OCI-LY3 (cell line): ENCODE measurements around the gene MED26.

ENCODE experiments used
- H2AFZ ChIP-seq: fragments of 200-600, 300-600 bp; shearing (Covaris generic); 2 replicates; pipeline ENCODE4 v1.6.0; 2014; ENCODE audit warnings: antibody characterized with exemption, low read depth, low read length
- H3K27ac ChIP-seq: fragments of 200-600, 300-600 bp; sonication (generic); 2 replicates; pipeline ENCODE4 v1.5.1; 2014; ENCODE audit warnings: mild to moderate bottlenecking, low read length, moderate library complexity, mixed read lengths
- H3K27me3 ChIP-seq: fragments of 200-600, 300-600 bp; sonication (generic); 2 replicates; pipeline ENCODE4 v1.6.1; 2014; ENCODE audit warnings: low read depth, low read length, mixed read lengths
- H3K36me3 ChIP-seq: fragments of 200-600, 300-600 bp; sonication (generic); replicated peaks from 2 replicates; pipeline ENCODE3; 2014; ENCODE audit warnings: low read depth, low read length, mixed read lengths
- H3K4me1 ChIP-seq: fragments of 300-600, 200-600 bp; sonication (generic); 2 replicates; pipeline ENCODE4 v1.6.1; 2014; ENCODE audit warnings: low read length, mixed read lengths
- H3K4me2 ChIP-seq: fragments of 200-600, 300-600 bp; sonication (generic); 2 replicates; pipeline ENCODE4 v1.6.1; 2014; ENCODE audit warnings: low read length, mixed read lengths
- H3K4me3 ChIP-seq: fragments of 300-600, 200-600 bp; sonication (generic); 2 replicates; pipeline ENCODE4 v1.5.1; 2014; ENCODE audit warnings: antibody characterized with exemption, mild to moderate bottlenecking, low read length, moderate library complexity
- H3K79me2 ChIP-seq: fragments of 300-600, 200-600 bp; shearing (Covaris generic); 2 replicates; pipeline ENCODE4 v1.6.1; 2014; ENCODE audit warnings: mild to moderate bottlenecking, low read length, mixed read lengths
- H3K9ac ChIP-seq: fragments of 300-600, 200-600 bp; shearing (Covaris generic); 2 replicates; pipeline ENCODE4 v1.6.0; 2014; ENCODE audit warnings: mild to moderate bottlenecking, low read length, moderate library complexity
- H3K9me3 ChIP-seq: fragments of 200-600, 300-600 bp; shearing (Covaris generic); 2 replicates; pipeline ENCODE4 v1.6.1; 2014; ENCODE audit warnings: low read length, mixed read lengths; ENCODE audit not compliant: insufficient read depth
- H4K20me1 ChIP-seq: fragments of 200-600, 300-600 bp; sonication (generic); 2 replicates; pipeline ENCODE4 v1.6.1; 2016; ENCODE audit warnings: low read length, mixed read lengths; ENCODE audit not compliant: insufficient read depth
- CTCF ChIP-seq: fragments of 200-600, 300-600 bp; sonication (generic); IDR thresholded peaks from 2 replicates; pipeline ENCODE4 v1.5.1; 2014; ENCODE audit warnings: antibody characterized with exemption, low read length, low read depth
- EZH2phosphoT487 ChIP-seq: fragments of 200-600 bp; shearing (Covaris generic); IDR thresholded peaks from 2 replicates; pipeline ENCODE4 v1.6.1; 2018; ENCODE audit warnings: antibody characterized with exemption, mixed run types, low read depth

The MED26 gene

DNA sequence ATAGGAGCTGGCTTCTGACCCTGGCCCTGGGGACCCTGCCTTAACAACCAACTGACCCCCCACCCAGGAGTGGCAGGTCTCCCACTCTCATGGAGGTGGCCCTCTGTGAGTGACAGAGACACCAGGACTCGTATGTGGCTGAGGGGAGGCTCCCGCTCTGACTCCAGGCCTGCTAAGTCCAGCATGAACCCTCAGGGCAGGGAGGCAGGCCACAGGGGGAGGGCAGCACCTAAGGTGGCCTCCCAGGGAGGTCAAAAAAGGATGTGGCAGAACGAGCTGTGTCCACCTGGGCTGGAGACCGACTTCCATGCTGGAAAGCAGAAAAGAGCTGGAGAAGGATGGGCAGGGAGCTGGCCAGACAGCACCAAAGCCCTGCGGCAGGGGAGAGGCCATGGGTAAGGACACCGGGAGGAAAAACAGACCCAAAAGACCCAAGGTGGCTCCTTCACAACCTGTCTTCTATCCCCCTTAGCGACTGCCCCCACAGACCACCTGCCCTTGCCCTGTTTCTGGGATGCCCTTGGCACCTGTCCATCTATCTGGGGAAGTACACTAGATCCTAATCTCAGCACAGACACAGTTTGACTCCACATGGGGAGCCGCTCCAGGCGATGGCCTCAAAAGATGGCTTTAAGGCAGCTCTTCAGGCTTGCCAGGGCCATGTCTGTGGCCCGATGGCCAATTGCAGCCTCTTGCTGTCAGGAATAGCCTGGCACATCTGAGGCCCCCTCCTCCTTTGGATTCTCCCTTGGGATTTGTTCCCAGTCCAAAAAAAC is 45.3 kb downstream of the MED26 start:
- Histone ChIP-seq H2AFZ (no peak overlapping the region), H3K79me2 (peaks cover 99% of the 10 kb centered on the region), H3K4me3 (no peak overlapping the region), H3K4me2 (peak overlapping the region; percentile 92), H3K4me1 (peaks cover 62% of the 10 kb centered on the region), H3K27ac (peak overlapping the region; percentile 72), H3K9me3 (no peaks in the 10 kb centered on the region), H3K36me3 (peaks cover 35% of the 10 kb centered on the region), H4K20me1 (peaks cover 30% of the 10 kb centered on the region), H3K27me3 (no peaks in the 10 kb centered on the region), H3K9ac (peak overlapping the region; percentile 33; the same call in 1 of the 2 replicates)
- TF ChIP-seq CTCF (no peak), EZH2phosphoT487 (no peak)

DNA sequence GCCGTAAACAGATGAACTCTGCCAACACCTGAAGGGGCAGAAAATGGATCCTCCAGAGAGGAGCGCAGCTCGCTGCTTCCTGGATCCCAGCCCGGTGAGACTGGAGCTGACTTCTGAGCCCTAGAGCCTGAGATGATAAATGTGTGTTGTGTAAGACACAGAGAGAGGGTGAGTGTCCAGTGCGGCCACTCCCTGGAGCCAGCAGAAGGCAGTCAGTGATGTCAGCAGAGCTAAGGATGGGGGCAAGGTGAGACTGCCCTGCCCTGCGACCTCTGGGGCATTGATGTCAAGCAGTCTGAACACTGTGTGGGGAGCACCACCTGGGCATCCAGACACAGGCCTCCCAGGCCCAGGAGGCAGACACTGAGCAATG is 46.0 kb downstream of the MED26 start:
- Histone ChIP-seq H3K4me1 (peaks cover 56% of the 10 kb centered on the region), H3K4me2 (peak overlapping the region; percentile 71), H3K27ac (peak overlapping the region; percentile 72), H3K79me2 (peaks cover 99% of the 10 kb centered on the region), H4K20me1 (peaks cover 30% of the 10 kb centered on the region), H3K9ac (peak overlapping the region; percentile 33), H3K36me3 (peaks cover 42% of the 10 kb centered on the region), H3K4me3 (peak overlapping the region; percentile 44), H2AFZ (no peak overlapping the region), H3K9me3 (no peaks in the 10 kb centered on the region), H3K27me3 (no peaks in the 10 kb centered on the region)
- TF ChIP-seq EZH2phosphoT487 (no peak), CTCF (no peak)

GRCh38 chr19:16581145-16581970 is 46.6 kb downstream of the MED26 start:
- Histone ChIP-seq H3K4me2 (peak overlapping the region; percentile 71), H4K20me1 (peaks cover 30% of the 10 kb centered on the region), H3K4me1 (peaks cover 50% of the 10 kb centered on the region), H3K79me2 (peaks cover 99% of the 10 kb centered on the region), H3K9ac (peak overlapping the region; percentile 33), H3K27me3 (no peaks in the 10 kb centered on the region), H2AFZ (no peak overlapping the region), H3K9me3 (no peaks in the 10 kb centered on the region), H3K36me3 (peaks cover 45% of the 10 kb centered on the region), H3K27ac (peak overlapping the region; percentile 72), H3K4me3 (peak overlapping the region; percentile 44)
- TF ChIP-seq CTCF (no peak), EZH2phosphoT487 (no peak)

DNA sequence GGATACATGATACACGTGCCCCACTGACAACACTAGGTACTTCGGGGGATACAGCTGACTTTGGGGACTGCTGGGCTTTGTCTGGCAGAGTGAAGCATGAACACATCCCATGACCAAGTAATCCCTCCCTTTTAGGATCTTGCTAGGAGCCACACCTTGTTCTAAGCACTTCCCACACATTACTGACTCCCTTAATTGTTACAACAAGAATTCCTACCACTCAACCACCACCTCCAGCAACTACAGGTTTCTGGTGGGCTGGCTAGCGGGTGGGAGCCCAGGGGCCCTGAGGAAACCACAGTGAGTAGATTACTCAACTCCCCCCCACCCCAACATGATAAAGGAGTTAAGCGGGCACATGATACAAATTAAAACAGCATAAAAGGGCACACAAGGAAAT is 48.6 kb downstream of the MED26 start:
- Histone ChIP-seq H3K79me2 (peaks cover 100% of the 10 kb centered on the region), H3K4me1 (peaks cover 35% of the 10 kb centered on the region), H3K36me3 (peaks cover 53% of the 10 kb centered on the region), H2AFZ (no peak overlapping the region), H3K9me3 (no peaks in the 10 kb centered on the region), H3K9ac (no peak overlapping the region), H3K4me3 (no peak overlapping the region), H4K20me1 (peaks cover 46% of the 10 kb centered on the region), H3K4me2 (no peak overlapping the region), H3K27me3 (no peaks in the 10 kb centered on the region), H3K27ac (no peak overlapping the region)
- no peak for TF ChIP-seq EZH2phosphoT487
- TF ChIP-seq CTCF, result no peak
